UCSD-AML1 (cell line): ENCODE data around the gene PDLIM5.
"Not testable (repeated sequence)": the region's sequence is repeated elsewhere in the genome, so short reads cannot be mapped to it uniquely, and the experiment has no call there.

Experiments used
- DNase-seq: peaks from one replicate; lab custom pipeline; 2025; ENCODE audit not compliant: unreplicated experiment; lab: John Stamatoyannopoulos, UW

Gene PDLIM5

GRCh38 chr4:94459462-94460161, 7.9 kb downstream of the PDLIM5 start:
- DNase-seq: no peak

GRCh38 chr4:94461506-94461905, 9.8 kb downstream of the PDLIM5 start:
- no peak for DNase-seq

- no peak for DNase-seq
Measured at GRCh38 chr4:94462572-94462971, 10.8 kb downstream of the PDLIM5 start.

DNA sequence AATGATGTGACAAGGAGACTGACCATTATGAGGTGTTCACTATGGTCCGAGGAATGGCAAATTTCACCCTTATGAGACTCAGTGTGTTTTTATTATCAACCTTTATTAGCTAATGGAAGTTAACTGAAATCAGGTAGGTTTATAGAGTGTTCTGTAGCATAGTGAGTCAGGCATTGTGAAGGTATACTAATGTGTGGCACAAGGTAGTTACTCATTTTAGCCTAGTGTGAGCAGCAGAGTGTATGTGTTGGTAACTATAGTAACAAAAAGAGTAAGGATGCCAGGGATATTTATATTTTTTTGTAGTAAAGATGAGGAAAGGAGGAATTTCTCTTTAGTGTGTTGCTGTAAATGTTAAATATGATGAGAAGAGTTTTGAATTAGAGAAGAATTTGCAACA, 12.0 kb downstream of the PDLIM5 start:
- DNase-seq: no peak

GRCh38 chr4:94466371-94466770, 14.6 kb downstream of the PDLIM5 start:
- DNase-seq: no peak

- no peak for DNase-seq
Measured at GRCh38 chr4:94466923-94467322, 15.2 kb downstream of the PDLIM5 start.

DNA sequence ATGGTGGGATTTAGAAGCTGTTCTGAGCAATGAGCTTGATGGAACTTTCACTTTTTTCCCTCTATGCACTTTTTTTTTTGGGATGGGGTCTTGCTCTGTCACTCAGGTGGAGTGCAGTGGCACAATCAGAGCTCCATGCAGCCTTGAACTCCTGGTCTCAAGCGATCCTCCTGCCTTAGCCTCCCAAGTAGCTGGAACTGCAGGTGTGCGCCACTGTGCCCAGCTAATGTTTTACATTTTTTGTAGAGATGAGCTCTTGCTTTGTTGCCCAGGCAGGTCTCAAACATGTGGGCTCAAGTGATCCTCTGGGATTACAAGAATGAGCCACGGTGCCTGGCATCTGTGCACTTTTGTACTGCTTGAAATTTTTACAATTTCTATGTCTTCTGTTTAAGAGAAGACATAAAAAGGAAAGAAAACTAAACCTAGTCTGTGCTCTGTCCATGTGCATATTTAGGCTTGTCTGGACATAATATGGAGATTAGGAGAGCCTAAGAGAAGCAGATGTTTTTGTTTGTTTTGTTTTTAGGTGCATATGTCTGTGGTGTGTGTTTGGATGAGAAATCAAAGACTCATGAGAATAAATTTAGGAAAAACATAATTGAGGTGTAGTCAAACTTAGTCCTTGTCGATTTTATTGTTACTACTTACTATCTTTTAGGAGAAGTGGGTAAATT, 16.5 kb downstream of the PDLIM5 start:
- DNase-seq: no peak

GRCh38 chr4:94469221-94469784, 17.6 kb downstream of the PDLIM5 start:
- no peak for DNase-seq

DNA sequence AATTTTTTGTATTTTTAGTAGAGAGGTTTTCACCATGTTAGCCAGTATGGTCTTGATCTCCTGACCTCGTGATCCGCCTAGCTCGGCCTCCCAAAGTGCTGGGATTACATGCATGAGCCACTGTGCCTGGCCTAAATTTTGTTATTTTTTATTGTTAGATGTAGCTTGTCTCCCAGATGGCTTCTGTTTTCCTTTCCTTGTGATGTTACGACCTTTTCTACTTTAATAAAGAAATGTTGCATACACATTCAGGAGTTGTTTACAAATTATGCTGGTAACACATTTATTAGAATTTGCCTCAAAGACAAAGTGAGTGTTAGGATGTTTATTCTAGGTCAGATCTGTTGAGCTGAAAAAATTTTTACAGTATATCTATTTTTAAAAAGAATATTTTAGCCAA, 18.4 kb downstream of the PDLIM5 start:
- no peak for DNase-seq

DNA sequence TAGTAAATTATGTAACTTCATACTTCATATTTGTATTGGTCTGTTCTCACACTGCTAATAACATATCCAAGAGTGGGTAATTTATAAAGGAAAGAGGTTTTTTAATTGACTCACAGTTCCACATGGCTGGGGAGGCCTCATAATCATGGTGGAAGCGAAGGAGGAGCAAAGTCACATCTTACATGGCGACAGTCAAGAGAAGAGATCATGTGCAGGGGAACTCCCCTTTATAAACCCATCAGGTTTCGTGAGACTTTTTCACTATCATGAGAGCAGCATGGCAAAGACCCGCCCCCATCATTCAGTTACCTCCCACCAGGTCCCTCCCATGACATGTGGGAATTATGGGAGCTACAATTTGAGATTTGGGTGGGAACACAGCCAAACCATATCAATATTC, 19.0 kb downstream of the PDLIM5 start:
- not testable (repeated sequence) for DNase-seq

- no peak for DNase-seq
Measured at GRCh38 chr4:94472056-94472826, 20.5 kb downstream of the PDLIM5 start.

- no peak for DNase-seq
Measured at GRCh38 chr4:94475050-94475449, 23.3 kb downstream of the PDLIM5 start.

GRCh38 chr4:94475794-94476193, 24.1 kb downstream of the PDLIM5 start:
- no peak for DNase-seq

DNA sequence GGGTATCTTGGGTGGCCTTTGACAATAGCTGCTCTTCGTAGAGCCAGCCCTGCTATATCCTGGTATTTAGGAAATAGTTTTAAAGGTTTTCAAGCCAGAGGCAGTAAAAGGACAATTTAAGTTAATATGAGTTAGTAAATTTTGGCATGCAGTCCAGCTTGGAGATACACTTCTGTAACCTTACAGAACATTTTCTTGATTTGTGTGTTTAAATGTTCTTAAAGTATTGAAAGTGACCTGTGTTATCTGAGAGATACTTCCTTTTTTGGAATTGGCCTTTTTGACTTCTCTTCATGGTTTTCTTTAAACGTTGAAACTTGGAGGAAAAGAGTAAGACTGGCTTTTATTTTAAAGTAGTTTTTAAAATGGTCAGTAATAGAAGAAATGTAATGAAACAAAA, 25.5 kb downstream of the PDLIM5 start:
- DNase-seq: no peak

DNA sequence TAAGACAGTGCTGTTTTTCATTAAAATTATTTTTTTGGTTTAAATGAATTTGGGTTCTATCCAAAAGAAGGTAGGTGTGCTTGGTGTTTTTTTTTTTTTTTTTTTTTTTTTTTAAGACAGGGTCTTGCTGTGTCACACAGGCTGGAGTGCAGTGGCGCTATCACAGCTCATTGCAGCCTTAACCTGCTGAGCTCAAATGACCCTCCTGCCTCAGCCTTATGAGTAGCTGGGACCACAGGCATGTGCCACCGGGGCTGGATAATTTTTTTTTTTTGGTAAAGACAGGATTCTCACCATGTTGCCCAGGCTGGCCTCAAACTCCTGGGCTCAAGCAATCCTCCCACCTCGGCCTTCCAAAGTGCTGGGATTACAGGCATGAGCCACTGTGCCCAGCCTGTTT, 27.1 kb downstream of the PDLIM5 start:
- DNase-seq: not testable (repeated sequence)

- no peak for DNase-seq
Measured at GRCh38 chr4:94479358-94480141, 27.8 kb downstream of the PDLIM5 start.

- DNase-seq: no peak
Measured at GRCh38 chr4:94480362-94480951, 28.7 kb downstream of the PDLIM5 start.

DNA sequence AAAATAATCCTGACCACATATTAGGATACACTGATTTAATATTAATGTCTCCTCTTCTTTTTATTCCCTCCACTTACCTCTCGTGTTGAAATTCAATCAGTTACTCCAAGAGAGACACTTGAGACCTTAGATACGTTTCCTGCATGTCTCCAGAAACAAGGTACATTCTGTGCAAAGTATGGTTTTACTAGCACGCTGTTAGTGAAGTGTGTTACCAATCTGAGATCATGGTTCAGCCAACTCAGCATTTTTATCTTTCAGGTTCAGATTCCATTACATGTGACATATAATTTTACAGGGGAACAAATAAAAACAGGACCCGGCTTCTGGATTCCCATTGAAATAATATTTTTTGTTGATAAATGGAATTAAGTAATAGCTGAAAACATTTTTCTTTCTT, 32.2 kb downstream of the PDLIM5 start:
- no peak for DNase-seq

DNA sequence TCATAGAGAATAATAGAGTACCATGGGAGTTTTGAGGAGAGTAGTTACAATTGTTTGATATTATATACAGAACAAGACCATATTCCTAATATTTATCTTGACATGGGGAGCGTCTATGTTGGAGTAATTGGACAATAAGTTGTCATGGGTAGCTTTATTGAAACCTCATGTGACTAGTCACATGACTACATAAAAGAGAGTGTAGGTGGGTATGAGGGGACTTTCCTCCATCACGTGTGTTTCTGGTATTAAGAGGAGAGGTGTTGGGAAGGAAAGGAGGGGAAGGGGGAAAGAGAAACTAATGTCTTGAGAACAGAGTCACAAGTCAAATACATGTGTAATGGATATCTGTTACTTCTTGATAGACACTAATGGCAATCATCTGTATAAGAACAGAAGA, 33.1 kb downstream of the PDLIM5 start:
- DNase-seq: no peak

DNA sequence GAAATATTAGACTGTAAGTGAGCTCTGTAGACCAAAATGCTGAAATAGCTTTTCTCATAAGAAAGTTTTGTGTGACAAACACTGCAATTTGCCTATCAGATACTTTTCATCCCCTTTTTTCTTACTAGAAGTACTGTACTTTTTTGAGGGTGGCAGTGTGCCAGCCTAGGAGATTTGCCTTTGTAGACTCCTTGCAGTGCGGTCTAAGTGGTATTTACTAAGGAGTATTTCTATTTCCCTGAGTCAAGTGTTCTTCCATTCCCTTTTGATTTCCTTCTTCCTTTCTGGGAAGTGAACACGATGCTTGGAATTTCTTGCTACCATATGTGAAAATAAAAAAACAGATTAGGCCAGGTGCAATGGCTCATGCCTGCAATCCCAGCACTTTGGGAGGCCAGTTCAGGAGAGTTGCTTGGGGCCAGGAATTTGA, 34.6 kb downstream of the PDLIM5 start:
- no peak for DNase-seq

GRCh38 chr4:94488670-94489069, 36.9 kb downstream of the PDLIM5 start:
- no peak for DNase-seq
